COLO668 (cell line): Measurements from ENCODE around the gene CEP95.

Experiments
- DNase-seq: peaks from one replicate; lab custom pipeline; 2025; ENCODE audit not compliant: unreplicated experiment; lab: John Stamatoyannopoulos, UW

Gene CEP95

DNA sequence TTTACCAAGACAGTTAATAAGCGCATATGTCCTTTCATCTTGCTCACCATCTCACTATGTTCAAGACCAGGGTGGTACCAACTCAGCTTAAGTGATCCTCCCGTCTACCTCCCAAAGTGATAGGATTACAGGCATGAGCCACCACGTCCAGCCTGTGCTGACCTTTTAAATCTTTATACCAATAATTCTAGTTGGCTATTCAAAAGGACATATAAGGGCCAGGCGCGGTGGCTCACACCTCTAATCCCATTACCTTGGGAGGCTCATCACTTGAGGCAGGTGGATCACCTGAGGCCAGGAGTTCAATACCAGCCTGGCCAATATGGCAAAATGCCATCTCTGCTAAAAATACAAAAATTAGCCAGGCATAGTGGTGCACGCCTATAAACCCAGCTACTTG is 2.4 kb downstream of the CEP95 start:
- no peak for DNase-seq

DNA sequence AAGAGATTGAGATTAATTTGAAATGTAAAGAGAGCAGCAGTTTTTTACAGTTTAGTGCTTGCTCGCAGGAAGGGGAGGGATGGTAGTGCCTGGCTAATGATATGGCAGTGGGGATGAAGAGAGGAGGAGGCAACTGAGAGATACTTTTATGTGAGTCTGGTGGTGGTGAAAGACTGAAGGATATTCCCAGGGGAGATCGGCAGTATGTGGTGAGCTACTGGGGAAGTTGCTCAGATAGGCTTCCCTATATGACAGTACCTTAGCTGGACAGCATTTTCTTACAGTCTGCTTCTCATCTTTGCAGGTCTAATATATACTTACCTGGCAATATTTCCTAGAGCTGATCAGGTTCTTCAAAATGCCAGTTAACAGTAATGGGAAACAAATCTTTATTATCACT is 8.6 kb downstream of the CEP95 start:
- DNase-seq, result no peak

DNA sequence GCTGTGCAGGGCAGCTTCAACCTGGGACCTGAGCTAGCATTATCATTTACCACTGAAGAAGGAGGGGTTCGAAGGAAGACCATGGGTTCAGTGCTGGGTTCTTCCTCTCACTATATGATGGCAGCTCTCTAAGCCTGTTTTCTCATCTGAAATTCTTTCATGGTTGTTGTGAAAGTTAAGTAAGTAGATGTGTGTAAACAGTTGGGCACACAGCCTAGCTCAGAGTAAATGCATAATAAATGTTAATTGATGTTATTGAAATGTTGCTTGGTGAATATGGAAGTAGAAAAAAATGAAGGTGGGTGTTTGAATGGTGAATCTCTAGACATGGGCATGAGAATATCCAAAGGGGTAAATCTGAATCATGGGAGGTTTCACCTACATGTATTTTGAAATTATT is 9.1 kb downstream of the CEP95 start:
- no peak for DNase-seq

DNA sequence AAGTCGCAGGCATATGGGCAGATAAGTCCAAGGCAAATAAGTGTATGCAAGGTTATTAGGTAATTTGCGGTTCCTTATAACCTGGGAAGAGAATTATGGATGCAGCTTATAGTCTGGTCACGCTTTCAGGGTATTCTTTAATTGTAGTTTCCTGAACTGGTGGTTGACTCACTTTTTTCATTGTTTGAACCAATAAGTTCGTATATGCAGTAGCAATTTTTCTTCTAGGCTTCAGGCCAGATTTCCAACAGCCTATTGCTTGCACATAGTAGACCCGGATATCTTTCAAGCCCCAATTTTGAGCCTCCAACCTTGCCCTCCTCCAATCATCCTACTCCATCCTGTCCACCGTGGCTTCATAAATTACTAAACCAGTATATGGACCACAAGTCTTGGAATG is 12.8 kb downstream of the CEP95 start:
- no peak for DNase-seq

- DNase-seq, result no peak
Measured at GRCh38 chr17:64520359-64520758, 13.6 kb downstream of the CEP95 start.

GRCh38 chr17:64527914-64528313 is 21.1 kb downstream of the CEP95 start:
- no peak for DNase-seq

- no peak for DNase-seq
Measured at GRCh38 chr17:64529221-64529620, 22.4 kb downstream of the CEP95 start.

- no peak for DNase-seq
Measured at GRCh38 chr17:64531955-64532371, 25.2 kb downstream of the CEP95 start.

DNA sequence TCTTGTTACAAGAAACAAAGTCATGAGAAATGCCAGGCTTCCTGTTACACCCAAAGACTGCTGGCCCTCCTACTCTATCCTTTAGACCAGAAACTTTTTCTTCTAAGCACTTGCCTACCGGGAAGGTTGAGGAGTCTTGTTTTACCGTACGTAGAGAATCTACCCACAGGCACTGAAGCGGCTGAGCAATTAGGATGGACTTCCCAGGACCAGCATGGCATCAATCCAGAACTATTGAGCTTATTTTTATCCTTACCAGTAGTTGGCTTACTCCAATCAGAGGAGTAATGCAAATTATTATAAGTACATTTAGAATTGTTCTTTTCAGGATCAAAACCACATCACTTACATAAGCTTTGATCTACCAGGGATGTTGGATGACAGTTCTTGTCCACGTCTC is 25.6 kb downstream of the CEP95 start:
- no peak for DNase-seq

DNA sequence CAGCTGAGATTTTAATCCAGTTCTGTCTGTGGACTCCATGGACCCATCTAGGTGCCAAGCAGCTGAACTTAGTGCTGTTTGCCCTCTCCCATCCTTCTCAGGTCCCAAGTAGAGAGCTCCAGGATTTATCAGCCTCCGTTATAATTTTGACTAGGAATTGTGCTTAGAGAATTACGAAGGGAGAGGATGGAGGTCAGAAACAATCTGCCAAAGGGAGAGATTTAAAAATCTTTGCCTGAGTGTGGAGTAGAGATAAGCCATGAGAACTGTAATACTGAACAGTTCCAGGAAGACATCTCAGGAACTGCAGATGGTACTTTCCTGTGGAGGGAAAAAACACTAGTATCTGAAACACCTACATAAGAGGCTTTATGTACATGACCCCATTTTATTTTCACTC is 27.0 kb downstream of the CEP95 start:
- DNase-seq, result no peak

GRCh38 chr17:64534187-64534586 is 27.4 kb downstream of the CEP95 start:
- DNase-seq, result no peak

GRCh38 chr17:64535357-64535756 is 28.6 kb downstream of the CEP95 start:
- no peak for DNase-seq

DNA sequence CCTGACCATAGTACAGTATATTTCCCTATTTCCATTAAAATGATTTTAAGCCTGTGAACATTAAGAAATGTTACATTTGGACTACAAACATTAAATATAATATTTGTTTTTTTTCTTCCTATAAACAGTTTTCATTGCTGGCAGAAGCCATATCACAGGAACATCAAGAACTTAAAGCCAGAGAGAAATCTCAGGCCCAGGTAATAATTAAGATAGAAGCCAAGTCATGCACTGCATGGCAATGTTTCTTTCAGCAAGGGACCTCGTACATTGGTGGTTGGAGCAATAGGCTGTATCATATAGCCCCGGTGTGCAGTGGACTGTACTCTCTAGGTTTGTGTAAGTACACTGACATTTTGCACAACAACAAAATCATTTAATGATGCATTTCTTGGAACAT is 30.1 kb downstream of the CEP95 start:
- DNase-seq, result no peak

GRCh38 chr17:64537488-64537887 is 30.7 kb downstream of the CEP95 start:
- DNase-seq, result no peak

DNA sequence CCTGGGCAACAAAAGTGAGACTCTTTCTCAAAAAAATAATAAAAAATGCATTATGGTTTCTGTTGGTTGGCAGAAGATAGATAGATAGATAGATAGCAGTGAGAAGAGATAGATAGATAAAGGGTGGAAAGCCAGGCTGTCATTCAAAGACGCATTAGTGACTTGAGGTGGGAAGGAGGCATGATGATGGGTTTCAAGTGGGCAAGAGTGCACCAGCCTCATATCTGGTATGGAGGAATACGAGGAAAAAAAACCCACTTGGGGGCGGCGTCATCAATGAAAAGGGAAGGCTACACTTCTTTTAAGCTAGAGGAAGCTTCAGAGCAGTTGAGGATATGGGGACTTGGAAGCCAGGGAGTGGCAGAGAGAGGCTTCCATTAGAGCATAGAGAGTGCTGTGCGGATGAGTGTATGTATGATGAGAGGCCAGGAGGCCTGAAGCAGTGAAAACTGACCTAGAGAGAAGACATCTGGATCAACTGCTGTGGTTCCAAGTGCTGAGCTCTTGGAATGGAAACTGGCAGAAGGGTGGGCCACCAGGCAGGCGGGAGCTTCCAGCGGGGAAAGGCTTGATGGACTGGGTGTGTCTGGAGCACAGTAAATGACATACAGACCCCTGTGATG is 31.8 kb downstream of the CEP95 start:
- no peak for DNase-seq

DNA sequence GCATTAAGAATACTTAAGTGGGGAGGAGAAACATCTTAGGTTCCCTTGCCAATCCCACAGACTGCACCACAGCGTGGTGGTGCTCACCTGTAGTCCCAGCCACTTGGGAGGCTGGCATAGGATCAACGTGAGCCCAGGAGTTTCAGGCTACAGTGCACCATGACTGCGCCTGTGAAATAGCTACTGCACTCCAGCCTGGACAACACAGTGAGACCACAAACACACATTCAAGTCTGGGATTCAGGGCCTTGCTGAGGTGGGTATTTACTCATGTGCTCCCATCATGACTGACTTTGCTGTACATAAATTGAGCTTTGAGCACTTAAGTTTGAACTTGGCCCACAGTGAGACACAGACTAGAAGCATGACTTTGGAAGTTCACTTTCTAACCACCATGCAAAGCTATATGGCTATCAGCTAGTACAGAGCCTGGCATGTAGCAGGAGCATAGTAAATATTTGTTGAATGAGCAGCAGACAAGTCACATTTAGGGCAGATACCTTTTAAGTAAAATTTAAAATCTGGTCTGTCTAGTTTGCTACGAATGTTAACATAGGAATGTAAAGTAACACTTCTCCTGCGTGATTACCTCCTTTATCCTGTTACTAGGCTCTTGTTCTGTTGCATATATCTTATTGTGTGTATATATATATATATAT is 33.5 kb downstream of the CEP95 start:
- no peak for DNase-seq

DNA sequence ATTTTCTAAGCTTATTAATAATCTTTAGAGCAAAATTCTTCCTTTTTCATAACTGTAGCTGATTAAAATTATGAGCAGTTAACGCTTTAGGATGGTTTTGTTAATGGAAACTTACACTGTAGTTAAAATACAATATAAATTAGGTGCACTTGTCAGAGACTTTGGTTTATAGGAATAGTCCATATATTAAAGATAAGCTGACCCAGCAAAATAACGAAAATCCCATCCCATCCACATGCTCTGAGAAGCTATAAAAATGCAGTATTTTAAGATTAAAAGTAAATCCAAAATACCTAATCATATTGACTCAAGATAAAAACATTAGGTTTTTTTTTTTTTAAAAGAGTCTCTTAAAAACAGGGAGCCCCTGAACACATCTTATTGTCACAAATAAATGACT is 38.0 kb downstream of the CEP95 start:
- DNase-seq, result no peak

GRCh38 chr17:64546716-64547115 is 39.9 kb downstream of the CEP95 start:
- DNase-seq, result no peak

- no peak for DNase-seq
Measured at GRCh38 chr17:64547319-64547718, 40.5 kb downstream of the CEP95 start.

- no peak for DNase-seq
Measured at GRCh38 chr17:64551461-64551860, 44.7 kb downstream of the CEP95 start.

DNA sequence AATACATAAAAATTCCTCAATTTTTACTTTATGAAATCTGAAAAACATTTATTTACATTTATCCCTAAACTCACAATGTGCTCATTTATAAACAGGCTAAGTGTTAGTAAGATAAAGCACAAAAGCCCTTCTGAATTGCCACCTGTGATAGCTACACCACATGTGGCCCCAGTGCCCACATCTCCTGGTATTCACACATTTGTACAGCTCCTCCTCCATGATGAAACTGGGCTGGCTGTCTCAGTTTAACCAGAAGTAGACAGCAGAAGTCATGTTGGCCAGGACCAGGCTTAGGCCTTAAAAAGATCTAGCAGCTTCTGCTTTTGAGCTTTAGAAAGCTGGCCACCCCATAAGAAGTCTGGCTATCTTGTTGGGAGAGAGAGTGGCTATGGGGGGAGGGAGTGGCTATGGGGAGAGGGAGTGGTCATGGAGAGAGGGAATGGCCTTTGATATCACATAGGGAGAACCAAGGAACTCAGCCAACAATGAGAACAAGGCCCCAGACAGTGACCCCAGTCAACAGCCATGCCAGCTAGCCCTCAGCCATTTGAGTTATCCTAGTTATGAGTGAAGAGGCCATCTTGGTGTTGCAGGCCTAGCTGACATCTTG is 47.4 kb downstream of the CEP95 start:
- DNase-seq, result no peak

GRCh38 chr17:64555281-64555680 is 48.5 kb downstream of the CEP95 start:
- no peak for DNase-seq

- no peak for DNase-seq
Measured at GRCh38 chr17:64564098-64564497, 57.3 kb downstream of the CEP95 start.
